HUES48 (cell line): ENCODE measurements around the gene TRAF3IP1.
"Not testable (repeated sequence)": the region's sequence is repeated elsewhere in the genome, so short reads cannot be mapped to it uniquely, and the experiment has no call there.

ENCODE experiments used
- H3K27ac ChIP-seq: one replicate; pipeline ENCODE4 v1.7.0; 2013; ENCODE audit warnings: low read depth, low read length, inconsistent platforms
- H3K27me3 ChIP-seq: 2 replicates; pipeline ENCODE4 v1.6.1; 2013; ENCODE audit warnings: mild to moderate bottlenecking, low read length; ENCODE audit not compliant: control insufficient read depth, insufficient read depth
- H3K36me3 ChIP-seq: 2 replicates; pipeline ENCODE4 v1.6.1; 2013; ENCODE audit warnings: low read length; ENCODE audit not compliant: control insufficient read depth, insufficient read depth
- H3K4me1 ChIP-seq: 2 replicates; pipeline ENCODE4 v1.6.1; 2013; ENCODE audit warnings: mild to moderate bottlenecking, low read length; ENCODE audit not compliant: control insufficient read depth, insufficient read depth
- H3K4me3 ChIP-seq: 2 replicates; pipeline ENCODE4 v1.5.1; 2013; ENCODE audit warnings: mild to moderate bottlenecking, low read depth, low read length
- H3K9ac ChIP-seq: 2 replicates; pipeline ENCODE4 v1.6.1; 2013; ENCODE audit warnings: mild to moderate bottlenecking, low read depth, low read length, moderate library complexity
- H3K9me3 ChIP-seq: 2 replicates; pipeline ENCODE4 v1.6.1; 2013; ENCODE audit warnings: low read length; ENCODE audit not compliant: control insufficient read depth, insufficient read depth

Gene TRAF3IP1

DNA sequence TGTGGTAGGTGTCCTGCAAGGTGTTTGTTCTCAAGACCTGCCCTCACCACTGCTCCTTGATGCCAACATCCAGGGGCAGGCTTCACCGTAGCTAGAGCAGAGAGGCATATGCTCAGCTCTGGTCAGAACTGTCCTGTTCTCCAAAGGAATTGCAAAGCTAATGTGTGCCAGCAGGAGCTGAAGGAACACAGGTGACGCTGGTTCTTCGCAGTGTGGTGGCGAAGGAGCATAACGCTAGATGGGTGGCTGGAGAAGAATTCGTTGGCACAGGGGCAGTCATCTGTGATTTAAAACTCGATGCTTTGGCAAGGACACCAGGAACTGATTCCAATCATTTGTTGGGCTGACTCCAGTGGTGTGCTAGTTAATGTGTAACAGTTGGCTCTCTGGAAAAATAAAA lies 20.5 kb upstream of the TRAF3IP1 start:
- Histone ChIP-seq H3K9ac (no peak overlapping the region), H3K27me3 (no peaks in the 10 kb centered on the region), H3K36me3 (no peaks in the 10 kb centered on the region), H3K9me3 (no peaks in the 10 kb centered on the region), H3K4me3 (no peak overlapping the region), H3K4me1 (no peaks in the 10 kb centered on the region), H3K27ac (no peak overlapping the region)

DNA sequence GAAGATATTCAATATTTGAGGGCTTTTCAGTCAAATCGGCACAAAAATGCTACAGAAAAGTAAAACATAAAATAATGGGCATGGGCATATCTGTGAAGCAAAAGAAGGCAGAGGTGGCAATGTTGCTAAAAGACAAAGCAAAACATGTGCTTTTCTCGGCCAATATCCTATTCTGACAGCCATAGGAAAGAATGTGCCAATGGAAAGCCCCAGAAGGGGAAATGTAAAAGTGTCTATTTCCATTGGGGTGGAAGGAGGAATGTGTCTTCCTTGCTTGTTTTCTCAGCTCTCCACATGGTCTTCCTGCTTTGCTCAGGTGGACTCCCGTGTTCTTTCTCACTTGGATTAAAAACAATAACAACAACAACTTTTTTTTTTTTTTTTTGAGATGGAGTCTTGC lies 18.2 kb upstream of the TRAF3IP1 start:
- Histone ChIP-seq H3K4me3 (no peak overlapping the region), H3K4me1 (no peaks in the 10 kb centered on the region), H3K27ac (no peak overlapping the region)

DNA sequence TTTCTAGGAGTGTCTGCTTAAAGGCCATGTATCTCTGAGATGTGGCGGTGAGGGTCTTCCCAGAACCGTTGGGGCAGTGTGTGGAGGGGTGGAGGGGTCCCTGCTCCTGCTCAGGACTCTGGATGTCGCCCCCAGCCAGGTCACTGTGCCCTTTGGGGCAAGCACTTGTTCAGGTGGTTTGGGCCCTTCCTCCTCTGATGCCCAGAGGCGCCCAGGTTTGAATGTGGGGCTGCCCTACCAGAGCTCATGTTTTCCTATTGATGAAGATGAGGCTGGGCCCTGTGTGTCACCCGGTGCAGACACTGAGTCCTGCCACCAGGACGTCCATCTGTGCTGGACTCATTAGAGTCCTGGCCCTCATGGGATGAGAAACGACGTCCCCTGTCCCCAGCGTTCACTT lies 17.6 kb upstream of the TRAF3IP1 start:
- Histone ChIP-seq H3K4me3 (no peak overlapping the region), H3K27me3 (no peaks in the 10 kb centered on the region), H3K36me3 (no peaks in the 10 kb centered on the region), H3K4me1 (no peaks in the 10 kb centered on the region), H3K9ac (no peak overlapping the region), H3K27ac (no peak overlapping the region), H3K9me3 (no peaks in the 10 kb centered on the region)

More for the DNA sequence above, 18.2 kb upstream of the TRAF3IP1 start:
- Histone ChIP-seq H3K9me3 (no peaks in the 10 kb centered on the region), H3K27me3 (no peaks in the 10 kb centered on the region), H3K36me3 (no peaks in the 10 kb centered on the region), H3K9ac (no peak overlapping the region)

DNA sequence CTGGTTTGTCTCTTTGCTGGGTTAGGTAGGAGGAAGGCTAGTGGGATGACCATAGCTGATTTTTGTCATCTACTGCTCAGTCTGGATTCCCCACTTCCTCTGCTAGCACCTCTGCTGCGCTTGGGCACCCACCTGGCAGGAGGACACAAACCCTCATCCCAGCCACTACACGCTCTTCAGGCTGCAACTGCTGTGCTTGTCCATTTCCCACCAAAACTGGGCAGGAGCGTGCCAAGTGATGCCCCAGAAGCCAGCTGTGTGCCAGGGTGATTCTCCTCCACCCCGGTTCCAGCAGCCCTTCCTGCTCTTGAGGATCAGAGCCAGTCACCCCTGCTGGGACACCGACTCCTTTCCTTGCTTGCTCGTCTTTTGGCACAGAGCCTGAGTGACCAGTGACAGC lies 16.2 kb upstream of the TRAF3IP1 start:
- H3K9ac ChIP-seq = no peak overlapping the region
- no peak overlapping the region for H3K4me3 ChIP-seq
- no peak overlapping the region for H3K27ac ChIP-seq
- H3K4me1 ChIP-seq = no peaks in the 10 kb centered on the region
- no peaks in the 10 kb centered on the region for H3K36me3 ChIP-seq
- H3K27me3 ChIP-seq = no peaks in the 10 kb centered on the region
- H3K9me3 ChIP-seq = no peaks in the 10 kb centered on the region

DNA sequence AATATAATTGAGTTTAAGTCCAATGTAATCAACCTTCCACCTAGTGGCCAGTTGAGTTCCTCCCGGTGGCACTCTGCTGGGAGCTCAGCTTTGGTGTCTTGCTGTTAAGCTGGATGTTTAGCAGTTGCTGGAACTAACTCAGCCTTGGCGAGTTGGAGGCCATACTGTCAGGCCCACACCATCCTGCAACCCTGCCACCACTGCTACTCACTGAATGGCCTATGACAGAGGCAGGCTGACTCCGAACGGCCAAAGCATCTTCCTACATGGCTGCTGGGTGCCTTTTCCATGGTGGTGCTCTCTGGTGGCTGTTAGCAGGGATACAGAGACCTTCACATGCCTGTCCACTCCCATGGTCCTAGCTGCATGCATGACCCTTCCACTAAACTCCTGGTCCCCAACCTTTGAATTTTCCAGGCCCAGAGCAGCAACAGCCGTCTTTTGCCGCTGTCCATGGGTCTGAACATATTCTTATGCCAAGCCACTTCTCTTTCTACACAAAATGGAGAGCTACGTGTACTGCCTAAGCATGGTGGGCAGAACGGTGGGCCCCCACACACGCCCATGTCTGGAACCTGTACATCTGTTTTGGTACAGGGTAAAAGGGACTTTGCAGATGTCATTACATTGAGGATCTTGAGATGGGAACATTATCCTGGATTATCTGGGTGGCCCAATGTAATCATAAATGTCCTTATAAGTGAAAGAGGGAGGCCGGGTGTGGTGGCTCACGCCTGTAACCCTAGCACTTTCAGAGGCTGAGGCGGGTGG lies 15.0 kb upstream of the TRAF3IP1 start:
- Histone ChIP-seq H3K36me3 (no peaks in the 10 kb centered on the region), H3K4me3 (no peak overlapping the region), H3K9me3 (no peaks in the 10 kb centered on the region), H3K4me1 (no peaks in the 10 kb centered on the region), H3K27ac (no peak overlapping the region), H3K27me3 (no peaks in the 10 kb centered on the region), H3K9ac (no peak overlapping the region)

DNA sequence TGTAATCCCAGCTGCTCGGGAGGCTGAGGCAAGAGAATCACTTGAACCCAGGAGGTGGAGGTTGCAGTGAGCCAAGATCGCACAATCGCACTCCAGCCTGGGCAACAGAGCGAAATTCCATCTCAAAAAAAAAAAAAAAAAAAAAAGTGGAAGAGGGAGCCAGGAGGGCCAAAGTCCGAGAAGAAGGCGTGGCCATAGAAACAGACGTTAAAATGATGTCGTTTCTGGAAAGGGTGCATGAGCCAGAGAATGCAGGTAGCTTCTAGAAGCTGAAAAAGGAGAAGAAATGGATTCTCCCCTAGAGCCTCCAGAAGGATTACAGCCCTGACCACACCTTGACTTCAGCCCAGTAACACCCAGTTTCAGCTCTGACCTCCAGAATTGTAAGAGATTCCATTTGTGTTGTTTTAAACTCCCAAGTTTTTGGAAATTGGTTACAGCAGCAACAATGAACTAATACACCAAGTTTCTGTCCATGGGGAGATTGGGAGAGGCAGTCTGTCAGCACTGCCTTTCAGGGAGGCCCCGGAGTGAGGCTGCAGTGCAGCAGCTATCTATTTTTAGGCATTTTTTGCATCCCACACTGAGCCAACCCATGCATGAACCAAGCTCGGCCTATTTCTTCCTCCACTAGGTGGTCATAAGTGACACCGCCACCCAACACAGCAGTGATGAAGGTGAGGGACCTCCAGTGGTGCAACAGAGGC lies 14.2 kb upstream of the TRAF3IP1 start:
- Histone ChIP-seq H3K9ac (no peak overlapping the region), H3K4me3 (no peak overlapping the region), H3K36me3 (no peaks in the 10 kb centered on the region), H3K4me1 (no peaks in the 10 kb centered on the region), H3K9me3 (no peaks in the 10 kb centered on the region), H3K27me3 (no peaks in the 10 kb centered on the region), H3K27ac (no peak overlapping the region)

DNA sequence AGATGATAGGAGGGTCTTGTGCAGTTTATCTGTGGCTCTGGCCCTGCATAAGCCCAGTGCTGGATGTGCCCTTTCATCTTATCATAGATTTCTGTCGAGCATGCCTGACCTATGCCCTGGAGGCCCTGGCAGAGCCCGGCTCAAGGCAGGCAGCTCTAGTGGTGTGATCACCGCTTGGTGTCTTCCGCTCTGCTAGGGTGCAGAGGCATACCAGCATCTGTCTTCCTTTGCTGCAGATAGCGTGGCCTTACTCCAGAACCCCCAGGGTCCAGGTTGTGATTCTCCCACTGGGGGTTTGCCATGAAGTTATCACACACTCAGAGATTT lies 13.7 kb upstream of the TRAF3IP1 start:
- Histone ChIP-seq H3K27me3 (no peaks in the 10 kb centered on the region), H3K4me1 (no peaks in the 10 kb centered on the region), H3K9ac (no peak overlapping the region), H3K9me3 (no peaks in the 10 kb centered on the region), H3K36me3 (no peaks in the 10 kb centered on the region), H3K27ac (no peak overlapping the region), H3K4me3 (no peak overlapping the region)

DNA sequence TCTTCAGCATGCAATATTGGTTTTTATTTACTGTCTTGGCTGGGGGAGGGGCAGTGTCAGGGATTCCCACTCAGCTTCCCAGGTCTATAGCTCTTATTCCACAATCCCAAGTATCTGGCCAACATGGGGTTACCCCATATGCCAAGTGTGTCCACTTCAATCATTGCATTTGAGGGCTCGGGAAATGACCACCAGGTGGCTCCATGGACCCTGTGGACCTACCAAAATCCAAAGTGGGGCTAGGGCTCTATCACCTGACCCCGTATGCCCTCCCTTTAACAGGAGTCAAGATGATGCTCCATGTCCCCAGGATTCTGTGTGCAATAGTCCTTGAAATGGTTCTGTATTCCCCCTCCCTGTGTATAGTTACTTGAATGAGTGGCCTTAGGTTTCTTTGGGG lies 12.1 kb upstream of the TRAF3IP1 start:
- no peaks in the 10 kb centered on the region for H3K27me3 ChIP-seq
- no peaks in the 10 kb centered on the region for H3K4me1 ChIP-seq
- no peak overlapping the region for H3K9ac ChIP-seq
- no peaks in the 10 kb centered on the region for H3K36me3 ChIP-seq
- H3K4me3 ChIP-seq = no peak overlapping the region
- H3K9me3 ChIP-seq = no peaks in the 10 kb centered on the region
- H3K27ac ChIP-seq = no peak overlapping the region

DNA sequence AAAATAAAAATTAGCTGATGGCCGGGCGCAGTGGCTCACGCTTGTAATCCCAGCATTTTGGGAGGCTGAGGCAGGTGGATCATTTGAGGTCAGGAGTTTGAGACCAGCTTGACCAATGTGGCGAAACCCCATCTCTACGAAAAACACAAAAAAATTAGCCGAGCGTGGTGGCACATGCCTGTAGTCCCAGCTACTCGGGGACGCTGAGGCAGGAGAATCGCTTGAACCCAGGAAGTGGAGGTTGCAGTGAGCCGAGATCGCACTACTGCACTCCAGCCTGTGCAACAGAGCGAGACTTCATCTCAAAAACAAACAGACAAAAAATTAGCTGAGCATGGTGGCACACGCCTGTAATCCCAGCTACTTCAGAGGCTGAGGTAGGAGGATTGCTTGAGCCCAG lies 9.6 kb upstream of the TRAF3IP1 start:
- H3K9me3 ChIP-seq, H3K4me1 ChIP-seq, H3K9ac ChIP-seq, H3K36me3 ChIP-seq, H3K27ac ChIP-seq, H3K4me3 ChIP-seq, H3K27me3 ChIP-seq: not testable (repeated sequence)

DNA sequence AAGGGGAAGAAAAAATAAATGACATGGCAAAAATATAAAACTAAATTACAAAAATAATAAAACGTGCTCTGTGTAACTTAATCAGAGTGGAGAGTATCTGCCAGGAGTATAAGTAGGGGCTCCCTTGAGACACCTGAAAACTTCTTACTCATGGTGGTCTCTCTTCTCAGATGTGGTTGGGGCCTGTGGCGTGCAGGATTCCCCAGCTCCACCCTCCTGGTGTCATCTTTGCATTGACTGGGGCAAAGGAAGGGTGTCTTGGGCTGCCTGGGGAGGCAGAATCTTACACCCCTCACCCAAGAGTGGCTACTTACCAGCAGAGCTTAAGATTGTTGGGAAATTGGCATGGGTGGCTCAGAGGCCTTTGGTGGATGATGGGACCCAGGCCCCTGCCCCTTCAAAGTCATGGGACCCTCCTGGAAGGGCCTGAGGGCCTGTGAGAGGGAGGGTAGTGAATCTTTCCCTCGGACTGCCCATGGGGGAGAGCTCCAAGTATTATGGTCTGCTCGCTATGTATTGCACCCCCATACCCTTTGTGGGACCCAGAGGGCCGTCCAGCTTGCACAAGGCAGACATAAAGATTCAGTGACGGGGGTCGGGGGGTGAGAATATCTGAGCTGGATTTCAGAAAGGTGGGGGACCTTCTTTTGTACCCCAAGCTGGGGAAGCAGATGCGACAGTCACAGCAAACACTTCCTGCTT lies 6.9 kb upstream of the TRAF3IP1 start:
- no peaks in the 10 kb centered on the region for H3K4me1 ChIP-seq
- H3K4me3 ChIP-seq = no peak overlapping the region
- no peaks in the 10 kb centered on the region; the same call in 1 of the 2 replicates for H3K27me3 ChIP-seq
- H3K9me3 ChIP-seq = no peaks in the 10 kb centered on the region
- no peaks in the 10 kb centered on the region for H3K36me3 ChIP-seq
- no peak overlapping the region for H3K27ac ChIP-seq
- no peak overlapping the region for H3K9ac ChIP-seq

DNA sequence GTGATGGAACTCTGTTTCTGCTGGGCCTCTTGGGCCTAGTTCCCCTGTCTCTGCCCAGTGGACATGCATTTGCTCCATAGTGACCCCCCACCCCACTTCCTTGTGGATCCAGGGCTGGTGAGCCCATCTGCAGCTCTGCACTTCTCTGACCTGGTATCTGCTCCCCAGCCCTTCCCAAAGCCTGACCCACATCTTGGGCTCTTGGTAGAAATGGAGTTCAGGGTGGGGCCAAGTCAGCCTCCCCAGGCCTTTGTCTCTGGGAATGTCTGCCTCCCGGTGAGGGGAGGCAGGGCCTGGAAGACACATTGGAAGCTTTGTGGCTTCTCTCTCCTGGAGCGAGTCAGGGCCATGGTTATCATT lies 6.3 kb upstream of the TRAF3IP1 start:
- no peaks in the 10 kb centered on the region for H3K4me1 ChIP-seq
- no peaks in the 10 kb centered on the region for H3K9me3 ChIP-seq

More for the DNA sequence above, 6.3 kb upstream of the TRAF3IP1 start:
- no peak overlapping the region for H3K4me3 ChIP-seq
- H3K9ac ChIP-seq = no peak overlapping the region
- no peak overlapping the region for H3K27ac ChIP-seq
- peaks cover under 1% of the 10 kb centered on the region; the same call in 1 of the 2 replicates for H3K27me3 ChIP-seq
- H3K36me3 ChIP-seq = no peaks in the 10 kb centered on the region
